Measurements from ENCODE around the gene VN1R4. TPM values are rescaled to one million over a fixed set of nuclear protein-coding genes. Genes with fewer than 3 reads are reported as not detected.
"Not testable (repeated sequence)": the region's sequence is repeated elsewhere in the genome, so short reads cannot be mapped to it uniquely, and the experiment has no call there.

The VN1R4 gene
- polyA plus RNA-seq (2013, experiment 1 of 2; ENCODE audit: insufficient read length): not detected
- polyA plus RNA-seq (2013, experiment 2 of 2; ENCODE audit: insufficient read length): not detected

DNA sequence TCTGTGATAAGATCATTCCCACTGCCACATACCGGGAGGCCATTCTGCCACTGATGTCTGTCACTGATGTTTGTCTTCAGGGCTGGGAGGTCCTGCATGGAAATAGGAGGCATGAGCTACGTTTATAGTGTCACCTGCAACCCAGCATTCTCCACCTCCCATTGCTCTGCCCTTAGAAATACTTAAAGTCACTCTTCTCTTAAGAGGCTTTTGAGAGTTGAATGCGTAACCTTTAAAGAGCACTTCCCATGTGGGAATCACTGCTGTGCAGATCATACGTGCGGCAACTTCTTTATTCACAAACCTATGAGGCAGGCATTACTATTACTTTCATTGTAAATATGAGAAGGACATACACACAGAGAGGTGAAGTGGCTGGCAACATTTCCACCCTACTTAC lies at the start of gene VN1R4:
TSS of gene VN1R4 (minus strand) at position 101 of the 400 bp plus-strand sequence. CDS start at position 43, 58 bp downstream.
- DNase-seq: not testable (repeated sequence)

DNA sequence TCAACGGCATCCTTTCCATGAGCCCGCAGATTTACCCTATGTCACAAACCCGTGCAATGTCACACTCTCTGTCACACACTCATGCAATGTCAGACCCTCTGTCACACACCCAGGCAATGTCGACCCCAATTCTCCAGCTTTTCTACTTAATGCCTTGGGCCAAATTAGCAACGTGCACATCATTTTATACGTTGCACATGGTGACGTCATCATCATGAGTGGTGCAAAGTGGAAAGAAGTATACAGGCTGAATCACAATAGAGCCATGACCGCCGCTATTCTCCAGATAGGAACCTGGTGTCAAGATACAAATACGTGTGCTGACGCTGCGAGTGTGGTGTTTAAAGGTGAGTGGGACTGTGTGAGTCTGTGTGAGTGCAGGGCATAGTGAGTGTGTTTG lies 44.4 kb upstream of the VN1R4 start:
- no peak for DNase-seq

- DNase-seq: no peak
Observed at GRCh38 chr19:53311044-53311443, 43.5 kb upstream of the VN1R4 start.

DNA sequence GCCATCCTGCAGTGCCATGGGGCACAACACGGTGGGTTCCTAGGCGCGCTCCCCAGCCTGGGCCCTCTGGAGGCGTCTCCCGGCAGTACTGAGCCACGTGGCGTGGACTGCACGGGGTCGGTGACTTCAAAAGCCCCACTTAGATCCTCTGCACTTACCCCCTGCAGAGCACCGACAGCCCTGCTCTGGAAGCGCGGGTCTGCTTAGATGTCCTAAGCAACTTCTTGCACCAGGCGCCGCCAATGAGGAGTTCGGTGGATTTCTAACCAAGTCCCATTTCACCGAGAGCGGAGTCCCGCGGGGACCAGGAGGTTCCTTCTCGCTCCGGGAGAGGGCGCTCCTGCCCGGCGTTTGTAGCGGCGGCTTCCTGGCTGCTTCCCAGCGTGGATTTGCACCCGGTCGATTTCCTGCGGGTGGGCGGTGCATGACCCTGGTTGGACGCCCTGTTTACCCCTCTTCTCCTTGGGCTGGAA lies 40.9 kb upstream of the VN1R4 start:
- DNase-seq: no peak

DNA sequence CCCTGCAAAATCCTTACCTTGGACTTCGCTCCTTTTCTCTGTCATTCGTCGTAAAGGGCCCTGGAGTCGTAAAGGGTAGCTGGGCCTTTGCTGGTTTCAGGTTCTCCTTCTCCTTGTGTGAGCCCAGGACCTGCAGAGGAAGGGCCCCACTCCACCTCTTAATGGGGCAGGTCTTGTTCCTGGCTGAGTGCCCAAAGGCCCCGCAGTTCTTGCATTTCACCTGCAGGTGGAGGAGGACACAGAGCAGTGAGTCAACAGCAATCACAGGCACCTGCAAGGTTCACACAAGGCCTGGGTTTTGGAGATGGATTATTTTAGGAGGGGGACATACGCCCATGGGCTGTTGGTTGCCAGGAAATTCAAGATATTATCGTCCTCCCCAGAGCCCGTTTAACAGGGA lies 33.8 kb upstream of the VN1R4 start:
- DNase-seq: not testable (repeated sequence)

GRCh38 chr19:53294786-53295441 lies 27.4 kb upstream of the VN1R4 start:
- DNase-seq: no peak

DNA sequence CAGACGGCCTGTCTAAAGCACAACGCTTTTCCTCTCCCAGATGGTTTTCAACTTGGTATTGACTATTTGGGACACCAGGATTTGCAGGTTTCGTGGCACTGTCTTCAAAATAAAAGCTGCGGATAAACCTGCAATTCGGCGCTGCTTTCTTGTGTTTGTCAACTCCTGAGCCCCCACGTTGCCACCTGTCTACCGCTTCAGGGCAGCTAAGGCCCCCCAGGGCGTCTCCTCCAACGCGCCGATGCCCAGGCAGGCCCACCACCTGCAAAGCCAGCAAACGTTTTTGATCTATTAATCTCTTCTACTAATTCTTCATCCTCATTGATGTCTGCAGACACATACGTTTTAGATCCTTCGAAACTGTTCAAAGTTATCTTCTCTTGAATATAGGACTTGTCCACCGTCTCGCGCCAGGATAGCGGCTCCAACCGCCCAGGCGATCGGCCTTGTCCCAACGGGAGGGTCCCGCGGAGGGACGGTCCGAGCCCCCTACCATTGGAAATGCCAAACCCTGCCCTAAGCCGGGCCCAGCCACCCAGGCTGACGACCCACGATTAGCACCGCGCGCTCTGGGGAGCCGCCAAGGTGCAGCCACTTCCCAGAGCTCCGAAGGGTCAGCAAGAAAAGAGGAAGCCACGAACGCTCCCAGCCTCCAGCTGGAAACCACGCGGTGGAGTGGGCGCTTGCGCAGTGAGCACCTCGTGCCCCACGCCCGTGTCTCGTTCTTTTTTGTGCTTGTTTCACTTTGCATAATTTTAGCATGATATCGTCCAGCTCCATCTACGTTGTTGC lies 23.4 kb upstream of the VN1R4 start:
- no peak for DNase-seq

DNA sequence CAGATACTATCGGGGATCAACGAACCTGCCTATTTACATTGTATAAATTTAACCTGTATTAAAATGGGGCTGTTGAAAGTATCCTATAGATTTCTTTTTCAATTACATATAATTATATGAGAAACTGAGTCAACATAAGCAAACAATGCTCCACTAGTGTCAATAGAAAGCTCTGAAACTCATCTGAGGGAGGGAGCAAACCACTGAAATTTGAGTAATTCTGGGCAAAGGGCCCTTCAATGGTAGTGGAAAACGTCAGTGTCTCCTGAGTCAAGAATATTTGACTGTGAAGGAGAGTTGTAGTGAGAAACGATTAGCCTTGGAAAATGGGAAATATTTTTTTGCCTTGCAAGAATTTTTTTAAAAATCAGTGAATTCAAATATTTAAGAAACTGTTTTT lies 17.6 kb upstream of the VN1R4 start:
- no peak for DNase-seq

- DNase-seq: not testable (repeated sequence)
Observed at GRCh38 chr19:53281947-53282346, 14.4 kb upstream of the VN1R4 start.

DNA sequence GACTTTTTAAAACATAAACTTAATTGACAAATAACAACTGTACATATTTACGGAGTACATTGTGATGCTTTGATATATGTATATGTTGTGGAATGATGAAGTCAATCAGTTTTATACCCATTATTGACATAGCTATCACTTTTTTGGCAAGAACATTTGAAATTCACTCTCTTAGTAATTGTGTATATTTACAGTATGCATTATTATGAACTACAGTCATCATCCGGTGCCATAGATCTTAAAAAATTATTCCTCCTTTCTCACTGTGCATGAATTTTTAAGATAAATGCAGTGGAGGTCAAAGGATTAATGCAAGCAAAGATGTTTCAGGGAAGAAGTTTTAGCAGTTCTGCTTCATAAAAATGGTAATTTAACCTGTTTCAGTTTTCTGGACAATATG lies 8.0 kb upstream of the VN1R4 start:
- DNase-seq: no peak

- no peak for DNase-seq
Observed at GRCh38 chr19:53272044-53272443, 4.5 kb upstream of the VN1R4 start.

DNA sequence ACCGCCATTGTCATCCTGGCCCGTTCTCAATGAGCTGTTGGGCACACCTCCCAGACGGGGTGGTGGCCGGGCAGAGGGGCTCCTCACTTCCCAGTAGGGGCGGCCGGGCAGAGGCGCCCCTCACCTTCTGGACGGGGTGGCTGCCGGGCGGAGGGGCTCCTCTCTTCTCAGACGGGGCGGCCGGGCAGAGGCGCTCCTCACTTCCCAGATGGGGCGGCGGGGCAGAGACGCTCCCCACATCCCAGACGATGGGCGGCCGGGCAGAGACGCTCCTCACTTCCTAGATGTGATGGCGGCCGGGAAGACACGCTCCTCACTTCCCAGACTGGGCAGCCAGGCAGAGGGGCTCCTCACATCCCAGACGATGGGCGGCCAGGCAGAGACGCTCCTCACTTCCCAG lies 2.3 kb upstream of the VN1R4 start:
- DNase-seq: not testable (repeated sequence)

DNA sequence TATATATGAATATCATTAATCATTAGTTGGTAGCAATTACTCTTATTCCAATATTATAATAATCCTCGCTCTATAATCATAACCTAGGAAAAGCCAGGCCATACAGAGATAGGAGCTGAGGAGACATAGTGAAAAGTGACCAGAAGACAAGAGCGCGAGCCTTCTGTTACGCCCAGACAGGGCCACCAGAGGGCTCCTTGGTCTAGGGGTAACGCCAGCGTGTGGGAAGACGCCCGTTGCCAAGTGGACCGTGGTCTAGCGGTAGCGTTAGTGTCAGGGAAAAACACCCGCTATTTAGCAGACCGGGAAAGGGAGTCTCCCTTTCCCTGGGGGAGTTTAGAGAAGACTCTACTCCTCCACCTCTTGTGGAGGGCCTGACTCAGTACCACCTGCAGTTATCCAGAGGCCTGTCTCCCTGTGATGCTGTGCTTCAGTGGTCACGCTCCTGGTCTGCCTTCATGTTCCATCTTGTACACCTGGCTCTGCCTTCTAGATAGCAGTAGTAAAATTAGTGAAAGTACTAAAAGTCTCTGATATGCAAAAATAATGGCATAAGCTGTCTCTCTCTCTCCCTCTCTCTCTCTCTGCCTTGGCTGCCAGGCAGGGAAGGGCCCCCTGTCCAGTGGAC lies 9.7 kb downstream of the VN1R4 start, which contains the start of gene VN1R2:
TSS of gene VN1R2 (plus strand) at position 578 of the 628 bp plus-strand sequence. CDS start 84 bp downstream, outside the sequence.
- not testable (repeated sequence) for DNase-seq

GRCh38 chr19:53254411-53255341 lies 12.8 kb downstream of the VN1R4 start, which contains the start of gene ZNF677:
TSS of gene ZNF677 (minus strand) at chr19:53254873. CDS start at chr19:53251550, 3,323 bp downstream.
- peak; percentile 87 for DNase-seq

GRCh38 chr19:53246498-53246897 lies 21.0 kb downstream of the VN1R4 start:
- no peak for DNase-seq

DNA sequence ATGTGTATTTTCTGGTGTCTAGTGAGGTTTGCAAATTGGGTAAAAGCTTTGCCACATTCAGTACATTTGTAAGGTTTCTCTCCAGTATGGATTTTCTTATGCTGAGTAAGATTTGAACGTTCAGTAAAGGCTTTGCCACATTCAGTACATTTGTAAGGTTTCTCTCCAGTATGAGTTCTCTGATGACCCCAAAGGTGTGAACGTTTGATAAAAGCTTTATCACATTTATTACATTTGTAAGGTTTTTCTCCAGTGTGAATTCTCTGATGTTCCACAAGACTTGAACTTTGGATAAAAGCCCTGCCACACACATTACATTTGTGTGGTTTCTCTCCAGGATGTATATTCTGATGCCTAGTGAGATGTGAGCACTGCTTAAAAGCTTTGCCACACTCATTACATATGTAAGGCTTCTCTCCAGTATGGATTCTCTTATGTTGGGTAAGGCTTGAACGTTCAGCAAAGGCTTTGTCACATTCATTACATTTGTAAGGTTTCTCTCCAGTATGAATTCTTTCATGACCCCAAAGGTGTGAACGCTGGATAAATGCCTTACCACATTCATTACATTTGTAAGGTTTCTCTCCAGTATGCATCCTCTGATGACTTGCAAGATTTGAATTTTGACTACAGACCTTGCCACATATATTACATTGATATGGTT lies 30.3 kb downstream of the VN1R4 start:
- no peak for DNase-seq

DNA sequence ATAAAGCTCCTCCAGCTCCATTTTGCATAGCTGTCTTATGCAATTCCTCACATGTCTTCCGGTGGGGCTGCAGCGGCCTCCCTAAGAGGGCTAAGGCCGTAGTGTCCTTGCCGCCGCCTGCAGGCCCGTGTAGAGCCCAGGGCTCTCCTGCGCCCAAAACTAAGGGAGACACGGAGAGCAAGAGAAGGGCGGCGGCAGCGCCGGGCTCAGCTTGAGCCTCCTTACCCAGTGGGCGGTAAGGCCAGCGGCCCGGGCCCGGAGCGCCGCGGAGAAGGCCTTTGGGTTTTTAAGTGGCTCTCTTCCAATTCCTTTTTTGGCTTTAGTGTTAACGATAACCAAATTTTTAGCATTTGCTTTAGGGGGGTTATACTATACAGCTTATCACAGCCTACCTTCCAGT lies 42.9 kb downstream of the VN1R4 start:
- no peak for DNase-seq

GRCh38 chr19:53222716-53223115 lies 44.8 kb downstream of the VN1R4 start:
- not testable (repeated sequence) for DNase-seq

Data from fibroblast of skin of back (primary cell).